Stomach (tissue), 9 donors: ENCODE results near the gene DPP8. TPM values are rescaled to one million over a fixed set of nuclear protein-coding genes. Genes with fewer than 3 reads are reported as not detected.
"Not testable (repeated sequence)": the region's sequence is repeated elsewhere in the genome, so short reads cannot be mapped to it uniquely, and the experiment has no call there.

Source experiments
- DNase-seq, 2 donors: peaks; one replicate each; pipeline versions ENCODE4 v3.0.0 to v3.0.0-alpha.2; 2013 to 2019
- H3K27ac ChIP-seq, 5 donors: fragments of 200-600 bp in 4 of 5; sonication (generic) in 4 of 5; one replicate each; pipeline ENCODE4 v1.5.1; 2013 to 2019; ENCODE audit warnings: mild to moderate bottlenecking in 1 of 5, moderate library complexity in 1 of 5
- H3K27me3 ChIP-seq, 3 donors: fragments of 200-600 bp; sonication (generic); one replicate each; pipeline ENCODE4 v1.5.1; 2017 to 2019; ENCODE audit warnings: mixed run types in 1 of 3
- H3K36me3 ChIP-seq, 4 donors: fragments of 200-600 bp; sonication (generic); 1 replicate in 3 of 4; 2 replicates in 1 of 4; pipeline ENCODE4 v1.5.1; 2016 to 2019
- H3K4me1 ChIP-seq, 4 donors: fragments of 200-600 bp; sonication (generic); one replicate each; pipeline ENCODE4 v1.5.1; 2016 to 2019
- H3K4me3 ChIP-seq, 4 donors: fragments of 200-600 bp; sonication (generic) in 3 of 4; one replicate each; pipeline ENCODE4 v1.5.1; 2016 to 2019; ENCODE audit warnings: mild to moderate bottlenecking in 1 of 4
- H3K9me3 ChIP-seq, 4 donors: fragments of 200-600 bp; sonication (generic); one replicate each; pipeline ENCODE4 v1.5.1; 2016 to 2019
- CTCF ChIP-seq, 7 experiments: fragments of 450-650 bp in 4 of 7; fragments of 200-600 bp in 3 of 7; sonication (generic) in 3 of 7; IDR thresholded peaks; one replicate each; pipeline ENCODE4 v1.5.1; 2016 to 2019; ENCODE audit warnings: antibody characterized with exemption in 7 of 7, control low read depth in 2 of 7, mild to moderate bottlenecking in 1 of 7
- EP300 ChIP-seq: sonication (generic); formaldehyde crosslinking; IDR thresholded peaks from one replicate; pipeline ENCODE4 v1.6.1; 2017; ENCODE audit warnings: antibody characterized with exemption
- POLR2A ChIP-seq, 4 donors: fragments of 450-650 bp; IDR thresholded peaks; one replicate each; pipeline ENCODE4 v1.6.1; 2016; ENCODE audit warnings: antibody characterized with exemption in 4 of 4, control low read depth in 2 of 4, mild to moderate bottlenecking in 1 of 4, moderate library complexity in 1 of 4
- POLR2AphosphoS5 ChIP-seq, 3 donors: sonication (generic); formaldehyde crosslinking; IDR thresholded peaks; one replicate each; pipeline ENCODE4 v1.6.1; 2016; ENCODE audit warnings: antibody characterized with exemption in 3 of 3
- WGBS, 5 donors: extraction: QIAGEN DNeasy Blood & Tissue Kit in 3 of 5; methylation state at CpG; one replicate each; pipeline versions ENCODE4 v1.1.5 to v1.1.7; 2013 to 2018; 5-methylcytosine and 5-hydroxymethylcytosine counted together
- intact Hi-C: fragments of 100-400 bp; cut with DNase I; formaldehyde crosslinking; loops from one replicate; pipeline ENCODE4 v1.15.1; 2023; ENCODE audit warnings: low total_unique reads
- polyA plus RNA-seq, 3 donors: library from polyadenylated mRNA; stranded (reverse); fragments of 200-250 nt; gene quantifications; one replicate each; pipeline ENCODE4 v1.2.3, GENCODE V29; 2013
- total RNA-seq, 5 donors: library from RNA; depleted of rRNA; stranded (reverse); fragments of >200 nt; gene quantifications; one replicate each; pipeline versions ENCODE4 v1.1.0 to v1.2.3, GENCODE V29; 2014 to 2016
- donor health status: healthy with polysubstance abuse.
- donor health status: Bipolar disorder and iron deficiency.
- donor health status: healthy.

Gene DPP8
- total and polyA plus RNA-seq, 8 donors = 4.5 to 89.0 (median 21.6) TPM

- no peak overlapping the region for H3K4me3 ChIP-seq
- TF ChIP-seq EP300 = no peak
- no peak for TF ChIP-seq POLR2AphosphoS5 (IDR thresholded peaks at IDR 0.05)
- no peak for TF ChIP-seq POLR2A (IDR thresholded peaks at IDR 0.05)
- TF ChIP-seq CTCF (IDR thresholded peaks at IDR 0.05) = no peak
- no peak for DNase-seq
- H3K27ac ChIP-seq = no peak overlapping the region
- intact Hi-C loops = no loop called here
- no peaks in the 10 kb centered on the region for H3K27me3 ChIP-seq
- peaks cover 0 to 25% (median 17%) of the 10 kb centered on the region in 4 donors for H3K4me1 ChIP-seq
- peaks cover 0 to 30% (median 25%) of the 10 kb centered on the region in 4 donors for H3K36me3 ChIP-seq
- no peaks in the 10 kb centered on the region for H3K9me3 ChIP-seq
- 53 to 75% (median 65%) methylated on average over 2 of the region's 2 CpGs for WGBS, 5 donors
Observed at GRCh38 chr15:65551183-65551582, 33.7 kb upstream of the DPP8 start.

DNA sequence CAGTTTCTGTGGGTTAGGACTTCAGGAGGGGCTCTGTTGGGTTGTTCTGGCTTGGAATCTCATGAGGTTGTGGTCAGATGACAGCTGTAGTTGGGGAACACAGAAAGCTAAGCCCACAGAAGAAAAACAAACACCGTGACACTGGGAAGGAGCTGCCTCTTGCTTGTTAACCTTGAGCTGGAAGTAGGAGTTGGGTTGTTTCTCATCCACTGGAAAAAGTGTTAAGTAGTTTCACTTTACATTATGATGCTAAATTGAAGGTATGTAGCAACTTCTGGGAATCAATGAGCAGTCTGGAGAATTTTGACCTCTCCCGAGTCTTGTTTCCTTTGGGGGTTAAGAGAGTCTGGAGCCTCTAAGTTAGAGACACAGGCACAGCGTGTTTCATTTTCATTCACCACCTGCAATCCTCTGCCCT is 33.2 kb upstream of the DPP8 start:
- no peaks in the 10 kb centered on the region for H3K9me3 ChIP-seq
- DNase-seq = peak in 1 of 2 donors; percentile 41
- peaks cover 0 to 25% (median 17%) of the 10 kb centered on the region in 4 donors for H3K4me1 ChIP-seq
- TF ChIP-seq POLR2AphosphoS5 (IDR thresholded peaks at IDR 0.05) (no peak), EP300 (no peak), CTCF (IDR thresholded peaks at IDR 0.05) (no peak), POLR2A (IDR thresholded peaks at IDR 0.05) (no peak)
- H3K4me3 ChIP-seq = no peak overlapping the region
- intact Hi-C loops = no loop called here
- no peak overlapping the region for H3K27ac ChIP-seq
- no peaks in the 10 kb centered on the region for H3K27me3 ChIP-seq
- WGBS, 5 donors = 45 to 75% (median 61%) methylated on average over 3 of the region's 3 CpGs
- peaks cover 0 to 25% (median 20%) of the 10 kb centered on the region in 4 donors for H3K36me3 ChIP-seq

DNA sequence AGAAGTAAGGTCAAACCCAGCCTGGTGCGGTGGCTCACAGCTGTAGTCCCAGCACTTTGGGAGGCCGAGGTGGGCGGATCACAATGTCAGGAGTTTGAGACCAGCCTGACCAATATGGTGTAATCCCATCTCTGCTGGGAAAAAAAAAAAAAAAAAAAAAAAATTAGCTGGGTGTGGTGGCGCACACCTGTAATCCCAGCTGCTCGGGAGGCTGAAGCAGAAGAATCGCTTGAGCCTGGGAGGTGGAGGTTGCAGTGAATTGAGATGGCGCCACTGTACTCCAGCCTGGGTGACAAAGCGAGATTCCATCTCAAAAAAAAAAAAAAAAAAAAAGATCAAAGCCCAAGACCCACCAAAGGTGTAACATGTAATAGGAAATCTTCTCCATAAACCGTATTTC is 31.8 kb upstream of the DPP8 start:
- H3K4me3 ChIP-seq, H3K27me3 ChIP-seq, H3K27ac ChIP-seq, H3K9me3 ChIP-seq, DNase-seq, intact Hi-C loops: not testable (repeated sequence)
- 90 to 100% (median 99%) methylated on average over 9 of the region's 9 CpGs for whole genome bisulfite sequencing, 5 donors
- Histone ChIP-seq H3K4me1 (peaks cover 0 to 25% (median 17%) of the 10 kb centered on the region in 4 donors), H3K36me3 (peaks cover 0 to 11% (median 7%) of the 10 kb centered on the region in 4 donors)

DNA sequence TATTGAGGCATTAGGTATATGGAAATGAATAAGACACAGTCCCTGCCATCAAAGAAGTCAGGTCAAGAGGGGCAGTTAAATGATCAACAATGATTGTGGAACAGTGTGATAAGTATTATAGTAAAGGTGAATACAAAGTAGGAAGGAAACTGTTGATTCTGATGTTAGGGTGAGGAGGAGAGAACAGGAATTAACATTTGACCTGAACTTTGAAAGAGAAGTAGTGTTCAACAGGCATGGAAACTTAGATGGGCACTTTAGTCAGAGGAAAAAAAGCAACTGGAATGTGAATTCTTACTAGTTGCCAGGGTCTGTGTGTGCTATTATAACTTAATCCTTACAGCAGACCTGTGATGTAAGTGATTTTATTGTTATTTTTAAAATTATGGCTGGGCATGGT is 30.4 kb upstream of the DPP8 start:
- Histone ChIP-seq H3K27me3 (no peaks in the 10 kb centered on the region), H3K27ac (no peak overlapping the region), H3K36me3 (no peaks in the 10 kb centered on the region), H3K4me1 (peaks cover 0 to 25% (median 17%) of the 10 kb centered on the region in 4 donors), H3K9me3 (no peaks in the 10 kb centered on the region), H3K4me3 (no peak overlapping the region)
- intact Hi-C loops = no loop called here
- no peak for DNase-seq
- TF ChIP-seq POLR2AphosphoS5 (IDR thresholded peaks at IDR 0.05) = no peak
- TF ChIP-seq POLR2A (IDR thresholded peaks at IDR 0.05) = no peak
- no peak for TF ChIP-seq CTCF (IDR thresholded peaks at IDR 0.05)
- no peak for TF ChIP-seq EP300

DNA sequence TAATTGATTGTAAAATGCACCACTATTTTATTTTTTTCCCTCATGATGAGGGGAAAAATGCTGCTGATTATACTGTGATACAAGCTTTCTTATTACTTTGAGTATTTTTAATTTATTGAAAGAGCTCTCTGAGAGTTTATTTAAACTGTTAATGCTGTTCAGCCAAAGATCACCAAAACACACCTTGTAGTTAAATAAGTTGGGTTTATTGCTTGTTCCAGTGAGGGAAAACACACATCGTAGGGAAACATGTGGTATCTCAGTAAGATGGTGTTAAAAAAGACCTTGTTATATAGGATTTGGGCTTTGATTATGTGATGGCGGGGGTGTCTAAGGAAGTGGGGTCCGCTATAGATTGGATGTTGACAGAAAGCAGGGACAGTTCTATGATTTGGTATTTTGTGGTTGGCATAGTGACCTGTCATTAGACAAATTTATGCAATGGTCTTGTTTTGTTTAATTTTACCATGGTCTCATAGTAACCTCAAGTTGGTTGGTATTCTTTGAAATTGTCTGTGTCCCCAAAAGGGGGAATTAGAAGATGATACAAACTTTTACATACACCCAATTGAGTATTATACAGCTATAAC is 23.8 kb upstream of the DPP8 start:
- peaks cover 0 to 24% (median 2%) of the 10 kb centered on the region in 4 donors for H3K4me1 ChIP-seq
- H3K4me3 ChIP-seq = no peak overlapping the region
- WGBS, 5 donors = 74 to 85% (median 79%) methylated on average over 3 of the region's 3 CpGs
- H3K27ac ChIP-seq = no peak overlapping the region
- DNase-seq = no peak
- intact Hi-C loops = no loop called here
- no peaks in the 10 kb centered on the region for H3K36me3 ChIP-seq
- no peaks in the 10 kb centered on the region for H3K27me3 ChIP-seq
- no peaks in the 10 kb centered on the region for H3K9me3 ChIP-seq
- TF ChIP-seq CTCF (IDR thresholded peaks at IDR 0.05) (no peak), EP300 (no peak), POLR2AphosphoS5 (IDR thresholded peaks at IDR 0.05) (no peak), POLR2A (IDR thresholded peaks at IDR 0.05) (no peak)
